H1 (cell line): Measurements from ENCODE around the gene LRRC28. TPM values are rescaled to one million over a fixed set of nuclear protein-coding genes. Genes with fewer than 3 reads are reported as not detected.

Experiments used
- CTCF ChIA-PET: fragments of 300-600 bp; sonication (Branson Sonifier 250); formaldehyde crosslinking; loops from one replicate; lab custom pipeline; 2021; ENCODE audit not compliant: partially characterized antibody; lab: Charles Lee
- POLR2A ChIA-PET: fragments of 300-600 bp; sonication (Branson Sonifier 250); formaldehyde crosslinking; loops from one replicate; lab custom pipeline; 2021; ENCODE audit warnings: inconsistent platforms; ENCODE audit not compliant: partially characterized antibody; lab: Charles Lee
- DNase-seq, 2 experiments: peaks; one replicate each; pipeline versions ENCODE4 v3.0.0 to v3.0.0-alpha.2; 2010 to 2022; ENCODE audit warnings: low spot score in 2 of 2, low read depth in 1 of 2, mixed read lengths in 1 of 2
- FAIRE-seq: peaks from 2 replicates; lab custom pipeline; 2011; peaks lifted over from hg19 to GRCh38; lab: Jason Lieb, UNC
- H2AFZ ChIP-seq: 2 replicates; pipeline ENCODE4 v1.8.1; 2012; ENCODE audit warnings: low read length, inconsistent platforms
- H2AK5ac ChIP-seq: 2 replicates; pipeline ENCODE4 v1.6.1; 2013; ENCODE audit warnings: low read depth, low read length
- H2BK120ac ChIP-seq: replicated peaks from 2 replicates; pipeline ENCODE3; 2013; ENCODE audit warnings: low read depth, low read length, inconsistent platforms
- H2BK12ac ChIP-seq: 2 replicates; pipeline ENCODE4 v1.6.1; 2013; ENCODE audit warnings: low read depth, low read length
- H2BK15ac ChIP-seq: 2 replicates; pipeline ENCODE4 v1.6.1; 2013; ENCODE audit warnings: low read length
- H2BK20ac ChIP-seq: 2 replicates; pipeline ENCODE4 v1.6.1; 2013; ENCODE audit warnings: low read length
- H2BK5ac ChIP-seq: 2 replicates; pipeline ENCODE4 v1.6.1; 2013; ENCODE audit warnings: low read depth, low read length
- H3K14ac ChIP-seq: 2 replicates; pipeline ENCODE4 v1.6.1; 2013; ENCODE audit warnings: inconsistent platforms; ENCODE audit not compliant: insufficient read length
- H3K18ac ChIP-seq: 2 replicates; pipeline ENCODE4 v1.6.1; 2013; ENCODE audit warnings: low read length; ENCODE audit errors: extremely low read depth
- H3K23ac ChIP-seq: 2 replicates; pipeline ENCODE4 v1.6.1; 2013; ENCODE audit warnings: inconsistent platforms; ENCODE audit not compliant: insufficient read length
- H3K23me2 ChIP-seq: 2 replicates; pipeline ENCODE4 v1.6.1; 2013; ENCODE audit warnings: low read depth, low read length
- H3K27ac ChIP-seq: 2 replicates; pipeline ENCODE4 v1.6.1; 2011; ENCODE audit warnings: low read depth, low read length, inconsistent platforms
- H3K27me3 ChIP-seq, 4 experiments: replicated peaks in 1 of 4; 1 replicate in 1 of 4; 2 replicates in 3 of 4; pipeline versions ENCODE4 v1.6.1 to v1.8.1; 2011 to 2013; ENCODE audit warnings: low read length in 3 of 4, mild to moderate bottlenecking in 3 of 4, inconsistent platforms in 2 of 4, mixed read lengths in 2 of 4, moderate library complexity in 1 of 4; ENCODE audit not compliant: control insufficient read depth in 3 of 4, insufficient read depth in 3 of 4; ENCODE audit errors: extremely low read depth in 1 of 4
- H3K36me3 ChIP-seq, 4 experiments: 2 replicates each; pipeline versions ENCODE4 v1.6.1 to v1.8.1; 2011 to 2013; ENCODE audit warnings: mild to moderate bottlenecking in 4 of 4, low read length in 3 of 4, moderate library complexity in 2 of 4, control low read depth in 1 of 4, inconsistent platforms in 1 of 4; ENCODE audit not compliant: insufficient read depth in 4 of 4, control insufficient read depth in 2 of 4
- H3K4ac ChIP-seq: replicated peaks from 2 replicates; pipeline ENCODE3; 2013; ENCODE audit warnings: low read length, low read depth, mixed read lengths, inconsistent platforms; ENCODE audit not compliant: insufficient read length
- H3K4me1 ChIP-seq, 4 experiments: replicated peaks in 1 of 4; 1 replicate in 1 of 4; 2 replicates in 3 of 4; pipeline versions ENCODE4 v1.6.1 to v1.8.1; 2011 to 2013; ENCODE audit warnings: low read length in 3 of 4, inconsistent platforms in 2 of 4, mixed read lengths in 1 of 4; ENCODE audit not compliant: insufficient read depth in 4 of 4, control insufficient read depth in 3 of 4
- H3K4me2 ChIP-seq, 2 experiments: 2 replicates each; pipeline versions ENCODE4 v1.6.1 to v1.8.1; 2011 to 2013; ENCODE audit warnings: low read depth in 2 of 2, low read length in 2 of 2, control low read depth in 1 of 2, inconsistent platforms in 1 of 2, mild to moderate bottlenecking in 1 of 2; ENCODE audit not compliant: insufficient read depth in 1 of 2
- H3K4me3 ChIP-seq, 4 experiments: fragments of 200-600, 300-600 bp in 1 of 4; sonication (generic), shearing (Covaris generic), sonication (Bioruptor Twin) in 1 of 4; 2 replicates each; pipeline versions ENCODE4 v1.5.1 to v1.8.1; 2011 to 2016; ENCODE audit warnings: low read length in 4 of 4, low read depth in 3 of 4, control low read depth in 2 of 4, inconsistent platforms in 2 of 4, mild to moderate bottlenecking in 2 of 4, mixed read lengths in 1 of 4, moderate library complexity in 1 of 4; ENCODE audit not compliant: insufficient read depth in 2 of 4; ENCODE audit errors: extremely low read depth in 1 of 4
- H3K56ac ChIP-seq: replicated peaks from 2 replicates; pipeline ENCODE3; 2013; ENCODE audit warnings: low read depth, mild to moderate bottlenecking, mixed read lengths, low read length, inconsistent platforms; ENCODE audit not compliant: insufficient read length
- H3K79me1 ChIP-seq: 2 replicates; pipeline ENCODE4 v1.6.1; 2013; ENCODE audit warnings: low read depth, low read length, control low read depth
- H3K79me2 ChIP-seq, 2 experiments: 2 replicates each; pipeline versions ENCODE4 v1.6.1 to v1.8.1; 2012 to 2013; ENCODE audit warnings: low read length in 2 of 2, mild to moderate bottlenecking in 2 of 2, inconsistent platforms in 1 of 2; ENCODE audit not compliant: insufficient read depth in 2 of 2, control insufficient read depth in 1 of 2
- H3K9ac ChIP-seq, 4 experiments: replicated peaks in 1 of 4; 1 replicate in 1 of 4; 2 replicates in 3 of 4; pipeline versions ENCODE4 v1.6.1 to v1.8.1; 2011 to 2013; ENCODE audit warnings: low read depth in 3 of 4, low read length in 3 of 4, control low read depth in 2 of 4, mild to moderate bottlenecking in 2 of 4, moderate library complexity in 2 of 4, inconsistent platforms in 1 of 4; ENCODE audit errors: extremely low read depth in 1 of 4
- H3K9me3 ChIP-seq, 2 experiments: 2 replicates each; pipeline versions ENCODE4 v1.6.1 to v1.8.1; 2012 to 2013; ENCODE audit warnings: mild to moderate bottlenecking in 2 of 2, moderate library complexity in 2 of 2, control low read depth in 1 of 2, inconsistent platforms in 1 of 2, low read depth in 1 of 2, low read length in 1 of 2, mixed read lengths in 1 of 2; ENCODE audit not compliant: insufficient read depth in 2 of 2
- H4K20me1 ChIP-seq, 2 experiments: replicated peaks in 1 of 2; 2 replicates each; pipeline versions ENCODE3 to v1.8.1; 2011 to 2013; ENCODE audit warnings: inconsistent platforms in 2 of 2, low read length in 2 of 2, mild to moderate bottlenecking in 1 of 2; ENCODE audit not compliant: insufficient read depth in 2 of 2, control insufficient read depth in 1 of 2
- H4K5ac ChIP-seq: 2 replicates; pipeline ENCODE4 v1.6.1; 2013; ENCODE audit warnings: low read length, low read depth, mixed read lengths, inconsistent platforms; ENCODE audit not compliant: insufficient read length
- H4K8ac ChIP-seq: 2 replicates; pipeline ENCODE4 v1.8.0; 2013; ENCODE audit warnings: mild to moderate bottlenecking, moderate library complexity, low read length, inconsistent platforms; ENCODE audit not compliant: insufficient read depth; ENCODE audit errors: extremely low read depth
- H4K91ac ChIP-seq: replicated peaks from 2 replicates; pipeline ENCODE3; 2013; ENCODE audit warnings: low read length, mixed read lengths, inconsistent platforms; ENCODE audit not compliant: insufficient read length
- KDM4A ChIP-seq: IDR thresholded peaks from one replicate; pipeline ENCODE4 v1.7.1; 2012; ENCODE audit warnings: low read depth, mild to moderate bottlenecking, moderate library complexity, low read length, inconsistent platforms; ENCODE audit not compliant: severe bottlenecking
- WGBS, 2 experiments: shearing (Covaris generic) in 1 of 2; methylation state at CpG; one replicate each; pipeline versions ENCODE4 v1.1.6 to v1.1.7; 2013 to 2015; ENCODE audit warnings: low lambda C conversion rate in 2 of 2, mixed read lengths in 2 of 2, inconsistent platforms in 1 of 2, low coverage in 1 of 2, missing lambda C conversion rate in 1 of 2; ENCODE audit not compliant: insufficient replicate concordance in 2 of 2, insufficient coverage in 1 of 2, insufficient read length in 1 of 2; ENCODE audit errors: extremely low coverage in 1 of 2, missing lambda C conversion rate in 1 of 2; 5-methylcytosine and 5-hydroxymethylcytosine counted together
- polyA plus RNA-seq, 7 experiments: library from polyadenylated mRNA; depleted of rRNA in 3 of 7; stranded (reverse) in 5 of 7; unstranded in 2 of 7; fragments of >200 nt in 5 of 7; fragments of 200-250 nt in 2 of 7; gene quantifications; 1 replicate in 5 of 7; 2 replicates in 1 of 7; 4 replicates in 1 of 7; pipeline versions ENCODE4 v1.2.1 to v1.2.3, GENCODE V29; 2011 to 2013; ENCODE audit warnings: missing spikeins in 2 of 7, mixed read lengths in 2 of 7
- total RNA-seq: library from RNA; stranded (reverse); fragmentation: NEBNext Ultra II Directional; extraction: Animal tissue kit (Norgen Biotek cat#: 25700); gene quantifications from 2 replicates; pipeline ENCODE4 v1.2.1, GENCODE V29; 2021

Gene LRRC28
- total and polyA plus RNA-seq, 2 of the 8 experiments (the other 6 are each of a cell fraction or from before 2014, with no cell fraction given), result 20.2 to 23.3 TPM

DNA sequence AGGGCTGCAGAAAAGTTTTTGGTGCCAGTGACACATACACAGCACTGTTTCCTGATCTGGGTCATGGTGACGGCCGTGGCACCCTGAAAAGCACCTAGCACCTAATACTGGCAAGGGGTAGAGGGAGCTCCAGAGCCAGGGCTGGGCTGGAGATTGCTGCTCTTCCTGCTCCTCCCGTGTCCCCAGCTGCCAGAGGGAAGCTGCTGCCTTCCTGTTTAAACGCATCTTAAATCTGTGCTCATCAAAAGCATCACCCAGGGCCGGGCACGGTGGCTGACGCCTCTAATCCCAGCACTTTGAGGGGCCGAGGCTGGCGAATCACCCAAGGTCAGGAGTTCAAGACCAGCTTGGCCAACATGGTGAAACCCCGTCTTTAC, 157.8 kb downstream of the LRRC28 start:
- no peak overlapping the region for H2BK12ac ChIP-seq
- no peak overlapping the region for H3K18ac ChIP-seq
- H3K4me2 ChIP-seq, result no peak overlapping the region
- no peak overlapping the region for H3K56ac ChIP-seq
- no peak overlapping the region for H3K27ac ChIP-seq
- H3K36me3 ChIP-seq, result no peaks in the 10 kb centered on the region
- H3K27me3 ChIP-seq, result no peaks in the 10 kb centered on the region
- H2BK20ac ChIP-seq, result no peak overlapping the region
- no peaks in the 10 kb centered on the region for H3K23me2 ChIP-seq
- no peak overlapping the region for H3K9ac ChIP-seq
- FAIRE-seq (no peak), DNase-seq (peak; percentile 49 to 58)
- POLR2A ChIA-PET, result no interaction called here
- no peak overlapping the region for H4K8ac ChIP-seq
- H3K79me1 ChIP-seq, result no peaks in the 10 kb centered on the region
- no peak overlapping the region for H2AK5ac ChIP-seq
- H3K9me3 ChIP-seq, result no peaks in the 10 kb centered on the region
- no peak overlapping the region for H2BK5ac ChIP-seq
- H3K4me3 ChIP-seq, result no peak overlapping the region
- no peak overlapping the region for H3K4ac ChIP-seq
- WGBS, 2 experiments, result 60% methylated on average over 10 of the region's 10 CpGs; no CpG with 5 or more reads in 1 of the 2 experiments
- 0 out of 7 replicates have a peak, but pooled peaks cover 0 to 3% (median 0%) of the 10 kb centered on the region in 4 experiments for H3K4me1 ChIP-seq
- no peak overlapping the region for H2BK120ac ChIP-seq
- H2AFZ ChIP-seq, result no peak overlapping the region
- H4K5ac ChIP-seq, result no peak overlapping the region
- no peaks in the 10 kb centered on the region for H3K79me2 ChIP-seq
- peaks cover 0 to under 1% of the 10 kb centered on the region in 2 experiments for H4K20me1 ChIP-seq
- no peak overlapping the region for H4K91ac ChIP-seq
- H3K14ac ChIP-seq, result no peak overlapping the region
- CTCF ChIA-PET, result interaction anchor here (0.6 to 4.3 kb wide), 39 partner anchors 10 to 347 kb away, joined by 3 to 53 read pairs (median 4); partner anchors contain the start of gene SYNM
- H2BK15ac ChIP-seq, result no peak overlapping the region
- no peak overlapping the region for H3K23ac ChIP-seq
- TF ChIP-seq KDM4A, result no peak
